Gastroesophageal sphincter (tissue), 3 donors: ENCODE data around the gene PLCL1.

Source experiments
- EP300 ChIP-seq: sonication (generic); formaldehyde crosslinking; IDR thresholded peaks from one replicate; pipeline ENCODE4 v1.6.1; 2017; ENCODE audit warnings: antibody characterized with exemption, mild to moderate bottlenecking
- TF ChIP-seq, protein P1 (sequence below), 4 experiments: fragments of 200-600 bp in 2 of 4; fragments of 450-650 bp in 2 of 4; sonication (generic) in 1 of 4; IDR thresholded peaks; one replicate each; pipeline ENCODE4 v1.5.1; 2017 to 2019; ENCODE audit warnings: antibody characterized with exemption in 4 of 4, mild to moderate bottlenecking in 2 of 4, moderate library complexity in 2 of 4

GRCh38 chr2:198134293-198134955 is 330.0 kb downstream of the PLCL1 start:
- TF ChIP-seq, protein P1, sequence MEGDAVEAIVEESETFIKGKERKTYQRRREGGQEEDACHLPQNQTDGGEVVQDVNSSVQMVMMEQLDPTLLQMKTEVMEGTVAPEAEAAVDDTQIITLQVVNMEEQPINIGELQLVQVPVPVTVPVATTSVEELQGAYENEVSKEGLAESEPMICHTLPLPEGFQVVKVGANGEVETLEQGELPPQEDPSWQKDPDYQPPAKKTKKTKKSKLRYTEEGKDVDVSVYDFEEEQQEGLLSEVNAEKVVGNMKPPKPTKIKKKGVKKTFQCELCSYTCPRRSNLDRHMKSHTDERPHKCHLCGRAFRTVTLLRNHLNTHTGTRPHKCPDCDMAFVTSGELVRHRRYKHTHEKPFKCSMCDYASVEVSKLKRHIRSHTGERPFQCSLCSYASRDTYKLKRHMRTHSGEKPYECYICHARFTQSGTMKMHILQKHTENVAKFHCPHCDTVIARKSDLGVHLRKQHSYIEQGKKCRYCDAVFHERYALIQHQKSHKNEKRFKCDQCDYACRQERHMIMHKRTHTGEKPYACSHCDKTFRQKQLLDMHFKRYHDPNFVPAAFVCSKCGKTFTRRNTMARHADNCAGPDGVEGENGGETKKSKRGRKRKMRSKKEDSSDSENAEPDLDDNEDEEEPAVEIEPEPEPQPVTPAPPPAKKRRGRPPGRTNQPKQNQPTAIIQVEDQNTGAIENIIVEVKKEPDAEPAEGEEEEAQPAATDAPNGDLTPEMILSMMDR (IDR thresholded peaks at IDR 0.05), result no peak
- TF ChIP-seq EP300, result no peak
